OCI-LY7 (cell line): ENCODE measurements around the gene GNAO1. TPM values are rescaled to one million over a fixed set of nuclear protein-coding genes. Genes with fewer than 3 reads are reported as not detected.

Experiments
- BruUV-seq: library from RNA; stranded (reverse); fragments of 400-500 nt; replicated peaks from 2 replicates; lab custom pipeline; 2021; lab: Mats Ljungman, UMichigan
- CTCF ChIA-PET: fragments of 300-600 bp; sonication (Branson Sonifier 250); formaldehyde crosslinking; loops from one replicate; lab custom pipeline; 2022; ENCODE audit warnings: antibody characterized with exemption; ENCODE audit not compliant: unreplicated experiment; lab: Charles Lee
- POLR2A ChIA-PET: fragments of 300-600 bp; sonication (Branson Sonifier 250); formaldehyde crosslinking; loops from one replicate; lab custom pipeline; 2022; ENCODE audit warnings: antibody characterized with exemption; lab: Charles Lee
- DNase-seq: peaks from one replicate; pipeline ENCODE4 v3.0.0-alpha.2; 2015; ENCODE audit warnings: low spot score
- H2AFZ ChIP-seq: fragments of 200-600 bp; sonication (generic), shearing (Covaris generic); 2 replicates; pipeline ENCODE4 v1.6.1; 2014; ENCODE audit warnings: mild to moderate bottlenecking, antibody characterized with exemption, low read length, moderate library complexity
- H3K27ac ChIP-seq: fragments of 200-600 bp; sonication (generic); 2 replicates; pipeline ENCODE4 v1.5.1; 2014; ENCODE audit warnings: mixed run types, low read depth, mild to moderate bottlenecking, moderate library complexity, low read length, inconsistent platforms; ENCODE audit not compliant: poor library complexity, severe bottlenecking
- H3K36me3 ChIP-seq: fragments of 200-600 bp; sonication (generic); 2 replicates; pipeline ENCODE4 v1.6.1; 2014; ENCODE audit warnings: mild to moderate bottlenecking, antibody characterized with exemption, low read length, moderate library complexity, mixed read lengths; ENCODE audit not compliant: insufficient read depth
- H3K4me1 ChIP-seq: fragments of 200-600 bp; sonication (generic); 2 replicates; pipeline ENCODE4 v1.5.1; 2014; ENCODE audit warnings: mild to moderate bottlenecking, low read length; ENCODE audit not compliant: insufficient read depth, poor library complexity, severe bottlenecking
- H3K4me2 ChIP-seq: fragments of 200-600 bp; sonication (generic); 2 replicates; pipeline ENCODE4 v1.6.1; 2014; ENCODE audit warnings: mild to moderate bottlenecking, low read length
- H3K4me3 ChIP-seq: fragments of 200-600 bp; sonication (generic); 2 replicates; pipeline ENCODE4 v1.5.1; 2014; ENCODE audit warnings: mild to moderate bottlenecking, low read depth, low read length; ENCODE audit not compliant: poor library complexity, severe bottlenecking
- H3K79me2 ChIP-seq: fragments of 200-600 bp; sonication (generic); 2 replicates; pipeline ENCODE4 v1.6.1; 2016; ENCODE audit warnings: low read depth, mild to moderate bottlenecking, low read length, moderate library complexity, mixed read lengths; ENCODE audit not compliant: insufficient read depth
- H3K9me2 ChIP-seq: fragments of 200-600 bp; sonication (generic); 2 replicates; pipeline ENCODE4 v1.6.1; 2016; ENCODE audit warnings: mild to moderate bottlenecking, low read length, mixed read lengths; ENCODE audit not compliant: insufficient read depth
- H3K9me3 ChIP-seq: fragments of 200-600 bp; sonication (generic); 2 replicates; pipeline ENCODE4 v1.6.1; 2014; ENCODE audit warnings: mild to moderate bottlenecking, mixed run types, low read length, mixed read lengths
- H4K20me1 ChIP-seq: fragments of 200-600 bp; sonication (generic); 2 replicates; pipeline ENCODE4 v1.6.1; 2014; ENCODE audit warnings: mild to moderate bottlenecking, antibody characterized with exemption, low read length, moderate library complexity, mixed read lengths; ENCODE audit not compliant: insufficient read depth
- EZH2phosphoT487 ChIP-seq: fragments of 200-600 bp; sonication (generic); IDR thresholded peaks from 2 replicates; pipeline ENCODE4 v1.6.1; 2018; ENCODE audit warnings: low read depth, borderline replicate concordance, mild to moderate bottlenecking, mixed run types, antibody characterized with exemption, low read length, moderate library complexity, mixed read lengths
- intact Hi-C: fragments of 100-400 bp; cut with micrococcal nuclease; formaldehyde crosslinking; loops from one replicate; pipeline ENCODE4 v1.10.0; 2022; ENCODE audit not compliant: unreplicated experiment
- total RNA-seq, 2 experiments: library from RNA; depleted of rRNA in 1 of 2; stranded (reverse); fragments of >200 nt in 1 of 2; shearing (Covaris generic) in 1 of 2; gene quantifications; 2 replicates each; pipeline ENCODE4 v1.2.3, GENCODE V29; 2014 to 2022
- TF ChIP-seq, protein P1 (sequence below): fragments of 200-600 bp; sonication (generic); conservative IDR thresholded peaks from 2 replicates; pipeline ENCODE4 v1.5.1; 2014; ENCODE audit warnings: mild to moderate bottlenecking, antibody characterized with exemption, low read length, moderate library complexity, mixed read lengths

Gene GNAO1
- total RNA-seq, 2 experiments from 2014 or later = not detected

DNA sequence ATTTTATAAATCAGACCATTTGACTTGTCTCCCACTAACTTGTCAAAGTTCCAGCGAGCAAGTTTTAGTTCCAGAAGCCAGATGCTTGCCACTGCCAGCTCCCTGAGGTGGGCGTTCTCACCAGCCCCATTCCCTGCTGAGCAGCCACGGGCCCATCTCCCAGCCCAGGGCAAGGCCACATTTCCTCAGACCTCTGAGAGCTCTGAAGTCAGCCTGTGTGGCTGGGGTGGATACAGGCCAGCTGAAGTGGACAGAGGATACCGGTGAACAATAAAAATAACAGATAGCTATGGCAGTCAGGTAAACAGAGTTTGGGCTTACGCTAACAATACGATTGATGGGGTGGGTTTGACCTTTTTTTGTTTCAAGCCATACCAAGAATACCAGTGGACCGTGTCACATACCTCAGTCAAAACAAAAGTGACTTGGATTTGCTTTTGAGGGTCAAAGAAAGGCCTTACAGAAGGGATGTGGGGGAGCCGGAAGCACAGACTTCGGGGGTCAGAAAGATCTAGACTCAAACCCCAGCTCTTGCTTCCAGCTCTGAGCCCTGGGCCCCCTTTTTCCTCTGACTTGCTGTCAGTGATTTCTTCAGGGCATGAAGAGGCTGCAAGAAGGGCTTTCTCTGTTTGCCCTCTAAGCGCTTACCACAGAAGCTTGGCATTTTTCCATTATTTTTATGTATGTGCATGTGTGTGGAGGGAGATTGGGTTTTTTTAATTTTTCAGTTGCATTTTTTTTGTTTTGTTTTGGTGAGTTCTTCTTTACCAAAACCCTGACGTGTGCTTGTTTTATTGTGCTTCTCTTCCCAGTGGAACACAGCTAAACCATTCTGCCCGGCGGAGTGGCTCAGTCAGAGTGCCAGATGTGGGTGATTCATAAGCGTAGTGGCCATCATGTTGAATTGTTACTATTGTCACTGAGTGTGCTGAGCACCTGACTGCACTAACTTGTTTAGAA lies 109.9 kb downstream of the GNAO1 start:
- BruUV-seq = no TSS peak

DNA sequence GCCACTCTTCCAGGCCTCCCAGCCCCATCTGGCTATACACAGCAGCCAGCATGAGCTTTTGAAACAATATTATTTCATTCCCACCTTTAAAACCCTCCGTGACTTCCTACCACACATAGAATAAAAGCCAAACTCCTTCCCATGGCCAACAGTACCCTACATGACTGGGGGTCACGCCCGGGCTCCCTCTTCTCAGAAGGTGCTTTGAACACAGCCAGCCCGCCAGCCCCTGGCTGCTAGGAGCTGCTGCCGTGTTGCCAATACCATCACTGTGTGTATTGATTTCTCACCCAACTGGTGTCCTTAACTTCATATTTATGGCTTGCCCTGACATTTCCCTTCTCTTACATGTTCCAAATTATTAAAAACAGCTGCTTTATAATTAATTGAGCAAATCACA lies 111.2 kb downstream of the GNAO1 start:
- Histone ChIP-seq H3K9me2 (no peaks in the 10 kb centered on the region), H3K4me1 (no peaks in the 10 kb centered on the region), H3K27ac (no peak overlapping the region), H4K20me1 (no peaks in the 10 kb centered on the region), H3K36me3 (no peaks in the 10 kb centered on the region), H3K9me3 (no peaks in the 10 kb centered on the region), H3K79me2 (no peaks in the 10 kb centered on the region), H3K4me3 (no peak overlapping the region), H2AFZ (no peak overlapping the region), H3K4me2 (no peak overlapping the region)
- no TSS peak for BruUV-seq
- intact Hi-C loops = no loop called here
- no peak for DNase-seq
- CTCF ChIA-PET = interaction anchor here (0.6 kb wide), 1 partner anchor 23 kb away, joined by 12 read pairs; no protein-coding TSS in a partner anchor
- TF ChIP-seq EZH2phosphoT487 = no peak
- TF ChIP-seq, protein P1, sequence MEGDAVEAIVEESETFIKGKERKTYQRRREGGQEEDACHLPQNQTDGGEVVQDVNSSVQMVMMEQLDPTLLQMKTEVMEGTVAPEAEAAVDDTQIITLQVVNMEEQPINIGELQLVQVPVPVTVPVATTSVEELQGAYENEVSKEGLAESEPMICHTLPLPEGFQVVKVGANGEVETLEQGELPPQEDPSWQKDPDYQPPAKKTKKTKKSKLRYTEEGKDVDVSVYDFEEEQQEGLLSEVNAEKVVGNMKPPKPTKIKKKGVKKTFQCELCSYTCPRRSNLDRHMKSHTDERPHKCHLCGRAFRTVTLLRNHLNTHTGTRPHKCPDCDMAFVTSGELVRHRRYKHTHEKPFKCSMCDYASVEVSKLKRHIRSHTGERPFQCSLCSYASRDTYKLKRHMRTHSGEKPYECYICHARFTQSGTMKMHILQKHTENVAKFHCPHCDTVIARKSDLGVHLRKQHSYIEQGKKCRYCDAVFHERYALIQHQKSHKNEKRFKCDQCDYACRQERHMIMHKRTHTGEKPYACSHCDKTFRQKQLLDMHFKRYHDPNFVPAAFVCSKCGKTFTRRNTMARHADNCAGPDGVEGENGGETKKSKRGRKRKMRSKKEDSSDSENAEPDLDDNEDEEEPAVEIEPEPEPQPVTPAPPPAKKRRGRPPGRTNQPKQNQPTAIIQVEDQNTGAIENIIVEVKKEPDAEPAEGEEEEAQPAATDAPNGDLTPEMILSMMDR = no peak
- POLR2A ChIA-PET = interaction anchor here (1.2 to 1.6 kb wide), 2 partner anchors 17 to 20 kb away, joined by 4 read pairs; no protein-coding TSS in a partner anchor

More for the DNA sequence above, 109.9 kb downstream of the GNAO1 start:
- no peak for TF ChIP-seq EZH2phosphoT487
- TF ChIP-seq, protein P1 = no peak
- Histone ChIP-seq H3K9me3 (no peaks in the 10 kb centered on the region), H3K36me3 (no peaks in the 10 kb centered on the region), H3K4me3 (no peak overlapping the region), H4K20me1 (no peaks in the 10 kb centered on the region), H3K9me2 (no peaks in the 10 kb centered on the region), H3K4me2 (no peak overlapping the region), H3K27ac (no peak overlapping the region), H3K79me2 (no peaks in the 10 kb centered on the region), H3K4me1 (no peaks in the 10 kb centered on the region), H2AFZ (no peak overlapping the region)
- POLR2A ChIA-PET = interaction anchor here (1.1 to 1.6 kb wide), 2 partner anchors 8 to 19 kb away, joined by 3 to 4 read pairs; no protein-coding TSS in a partner anchor
- CTCF ChIA-PET = no interaction called here
- DNase-seq = no peak
- intact Hi-C loops = no loop called here
